T-helper 17 cell (primary cell): ENCODE measurements around the gene ARHGAP22. TPM values are rescaled to one million over a fixed set of nuclear protein-coding genes. Genes with fewer than 3 reads are reported as not detected.

Experiments used
- ATAC-seq: fragments of 150-1000 bp; cut with Tn5 transposase; 2 replicates; pipeline ENCODE4 v1.10.0; 2021; ENCODE audit warnings: mild to moderate bottlenecking, moderate library complexity
- DNase-seq, 3 donors: peaks; one replicate each; pipeline versions ENCODE4 v3.0.0 to v3.0.0-alpha.2; 2020 to 2021
- H3K9me3 ChIP-seq: one replicate; pipeline ENCODE4 v1.7.0; 2013; ENCODE audit warnings: low read length, mild to moderate bottlenecking; ENCODE audit not compliant: control insufficient read depth, poor library complexity, severe bottlenecking
- H3K27ac Mint-ChIP-seq: one replicate; pipeline ENCODE4 v1.8.0; 2022; ENCODE audit warnings: mild to moderate bottlenecking, moderate library complexity, mixed read lengths
- H3K27me3 Mint-ChIP-seq: one replicate; pipeline ENCODE4 v1.8.0; 2022; ENCODE audit warnings: mixed read lengths
- H3K36me3 Mint-ChIP-seq: one replicate; pipeline ENCODE4 v1.8.0; 2022; ENCODE audit warnings: low read depth, mixed read lengths
- H3K4me1 Mint-ChIP-seq: one replicate; pipeline ENCODE4 v1.8.0; 2022; ENCODE audit warnings: mild to moderate bottlenecking, mixed read lengths
- H3K4me3 Mint-ChIP-seq: one replicate; pipeline ENCODE4 v1.8.0; 2022; ENCODE audit warnings: mild to moderate bottlenecking, moderate library complexity, mixed read lengths
- total RNA-seq, 4 donors: library from RNA in 2 of 4; stranded (reverse) in 2 of 4; gene quantifications; one replicate each; pipeline ENCODE4 v1.2.3 and lab custom pipeline; 2022 to 2026

The ARHGAP22 gene
- total RNA-seq, 2 donors from 2014 or later = 0.39 to 1.4 TPM

GRCh38 chr10:48639632-48640031, 34.8 kb upstream of the ARHGAP22 start:
- Mint-ChIP-seq H3K36me3 (peaks cover 5% of the 10 kb centered on the region), H3K27me3 (peaks cover 5% of the 10 kb centered on the region), H3K4me3 (no peak overlapping the region), H3K4me1 (peaks cover 3% of the 10 kb centered on the region), H3K27ac (no peak overlapping the region)
- DNase-seq (no peak), ATAC-seq (no peak)
- no peaks in the 10 kb centered on the region for H3K9me3 ChIP-seq

- Mint-ChIP-seq H3K36me3 (peaks cover 5% of the 10 kb centered on the region), H3K27ac (no peak overlapping the region), H3K4me3 (no peak overlapping the region), H3K4me1 (peaks cover 10% of the 10 kb centered on the region), H3K27me3 (peaks cover 5% of the 10 kb centered on the region)
- DNase-seq (no peak), ATAC-seq (no peak)
- no peaks in the 10 kb centered on the region for H3K9me3 ChIP-seq
Observed at GRCh38 chr10:48638739-48639527, 34.1 kb upstream of the ARHGAP22 start.

- Mint-ChIP-seq H3K36me3 (peaks cover 5% of the 10 kb centered on the region), H3K27me3 (peaks cover 5% of the 10 kb centered on the region), H3K4me1 (peaks cover 14% of the 10 kb centered on the region), H3K27ac (no peak overlapping the region), H3K4me3 (no peak overlapping the region)
- no peaks in the 10 kb centered on the region for H3K9me3 ChIP-seq
- no peak for DNase-seq
- no peak for ATAC-seq
Observed at GRCh38 chr10:48638158-48638557, 33.3 kb upstream of the ARHGAP22 start.

GRCh38 chr10:48636901-48637300, 32.0 kb upstream of the ARHGAP22 start:
- Mint-ChIP-seq H3K27ac (no peak overlapping the region), H3K4me1 (peaks cover 14% of the 10 kb centered on the region), H3K27me3 (peaks cover 5% of the 10 kb centered on the region), H3K4me3 (no peak overlapping the region), H3K36me3 (peaks cover 5% of the 10 kb centered on the region)
- no peaks in the 10 kb centered on the region for H3K9me3 ChIP-seq
- no peak for ATAC-seq
- DNase-seq = no peak

- Mint-ChIP-seq H3K36me3 (peaks cover 5% of the 10 kb centered on the region), H3K27me3 (peaks cover 5% of the 10 kb centered on the region)
Observed at GRCh38 chr10:48636231-48636630, 31.4 kb upstream of the ARHGAP22 start.

GRCh38 chr10:48634984-48635557, 30.2 kb upstream of the ARHGAP22 start:
- ATAC-seq = no peak
- no peak overlapping the region for H3K27ac Mint-ChIP-seq

More at GRCh38 chr10:48636231-48636630, 31.4 kb upstream of the ARHGAP22 start:
- Mint-ChIP-seq H3K4me1 (peaks cover 14% of the 10 kb centered on the region), H3K27ac (no peak overlapping the region), H3K4me3 (no peak overlapping the region)
- no peak for DNase-seq
- ATAC-seq = no peak
- H3K9me3 ChIP-seq = no peaks in the 10 kb centered on the region

GRCh38 chr10:48634198-48634983, 29.5 kb upstream of the ARHGAP22 start:
- H3K4me3 Mint-ChIP-seq = peak overlapping the region; percentile 52

More at GRCh38 chr10:48634984-48635557, 30.2 kb upstream of the ARHGAP22 start:
- Mint-ChIP-seq H3K4me1 (peaks cover 14% of the 10 kb centered on the region), H3K27me3 (peaks cover 5% of the 10 kb centered on the region), H3K36me3 (peaks cover 5% of the 10 kb centered on the region), H3K4me3 (no peak overlapping the region)
- DNase-seq = no peak
- no peaks in the 10 kb centered on the region for H3K9me3 ChIP-seq

GRCh38 chr10:48633381-48634197, 28.7 kb upstream of the ARHGAP22 start:
- ATAC-seq (peak; percentile 46), DNase-seq (no peak)
- H3K4me3 Mint-ChIP-seq = peak overlapping the region; percentile 52
- peaks cover 14% of the 10 kb centered on the region for H3K4me1 Mint-ChIP-seq
- peak overlapping the region; percentile 65 for H3K27ac Mint-ChIP-seq
- no peaks in the 10 kb centered on the region for H3K9me3 ChIP-seq
- H3K27me3 Mint-ChIP-seq = peaks cover 5% of the 10 kb centered on the region
- H3K36me3 Mint-ChIP-seq = peaks cover 5% of the 10 kb centered on the region

More at GRCh38 chr10:48634198-48634983, 29.5 kb upstream of the ARHGAP22 start:
- no peak for DNase-seq
- H3K27ac Mint-ChIP-seq = peak overlapping the region; percentile 65
- H3K36me3 Mint-ChIP-seq = peaks cover 5% of the 10 kb centered on the region
- peaks cover 14% of the 10 kb centered on the region for H3K4me1 Mint-ChIP-seq
- peak; percentile 94 for ATAC-seq
- H3K27me3 Mint-ChIP-seq = peaks cover 5% of the 10 kb centered on the region
- H3K9me3 ChIP-seq = no peaks in the 10 kb centered on the region

GRCh38 chr10:48632166-48632565, 27.3 kb upstream of the ARHGAP22 start:
- Mint-ChIP-seq H3K27ac (no peak overlapping the region), H3K27me3 (peaks cover 7% of the 10 kb centered on the region), H3K4me3 (no peak overlapping the region), H3K36me3 (peaks cover 2% of the 10 kb centered on the region), H3K4me1 (peaks cover 14% of the 10 kb centered on the region)
- H3K9me3 ChIP-seq = no peaks in the 10 kb centered on the region
- DNase-seq = no peak
- no peak for ATAC-seq

- H3K9me3 ChIP-seq = no peaks in the 10 kb centered on the region
- DNase-seq = no peak
Observed at GRCh38 chr10:48627984-48628609, 23.2 kb upstream of the ARHGAP22 start.

GRCh38 chr10:48626986-48627731, 22.3 kb upstream of the ARHGAP22 start:
- H3K27me3 Mint-ChIP-seq = peaks cover 24% of the 10 kb centered on the region
- no peak overlapping the region for H3K4me3 Mint-ChIP-seq
- no peaks in the 10 kb centered on the region for H3K4me1 Mint-ChIP-seq
- H3K36me3 Mint-ChIP-seq = no peaks in the 10 kb centered on the region
- no peaks in the 10 kb centered on the region for H3K9me3 ChIP-seq
- DNase-seq = no peak
- ATAC-seq = no peak
- H3K27ac Mint-ChIP-seq = no peak overlapping the region

More at GRCh38 chr10:48627984-48628609, 23.2 kb upstream of the ARHGAP22 start:
- H3K27ac Mint-ChIP-seq = no peak overlapping the region
- H3K4me1 Mint-ChIP-seq = no peaks in the 10 kb centered on the region
- H3K4me3 Mint-ChIP-seq = no peak overlapping the region
- no peaks in the 10 kb centered on the region for H3K36me3 Mint-ChIP-seq
- peaks cover 23% of the 10 kb centered on the region for H3K27me3 Mint-ChIP-seq
- no peak for ATAC-seq

GRCh38 chr10:48626447-48626846, 21.6 kb upstream of the ARHGAP22 start:
- Mint-ChIP-seq H3K4me1 (no peaks in the 10 kb centered on the region), H3K27ac (no peak overlapping the region), H3K36me3 (no peaks in the 10 kb centered on the region), H3K27me3 (peaks cover 24% of the 10 kb centered on the region), H3K4me3 (no peak overlapping the region)
- no peak for DNase-seq
- H3K9me3 ChIP-seq = no peaks in the 10 kb centered on the region
- no peak for ATAC-seq
